Bone marrow (tissue), 2 donors: ENCODE measurements around the gene DNM3.
"Not testable (repeated sequence)": the region's sequence is repeated elsewhere in the genome, so short reads cannot be mapped to it uniquely, and the experiment has no call there.

Experiments used
- DNase-seq, 2 donors: peaks; one replicate each; lab custom pipeline; 2025; lab: John Stamatoyannopoulos, UW

Gene DNM3

GRCh38 chr1:171841050-171841910 lies at the start of gene DNM3:
TSS of gene DNM3 (plus strand) at chr1:171841498. CDS start at chr1:171841657, 159 bp downstream.
- peak in 1 of 2 donors; percentile 51 for DNase-seq

DNA sequence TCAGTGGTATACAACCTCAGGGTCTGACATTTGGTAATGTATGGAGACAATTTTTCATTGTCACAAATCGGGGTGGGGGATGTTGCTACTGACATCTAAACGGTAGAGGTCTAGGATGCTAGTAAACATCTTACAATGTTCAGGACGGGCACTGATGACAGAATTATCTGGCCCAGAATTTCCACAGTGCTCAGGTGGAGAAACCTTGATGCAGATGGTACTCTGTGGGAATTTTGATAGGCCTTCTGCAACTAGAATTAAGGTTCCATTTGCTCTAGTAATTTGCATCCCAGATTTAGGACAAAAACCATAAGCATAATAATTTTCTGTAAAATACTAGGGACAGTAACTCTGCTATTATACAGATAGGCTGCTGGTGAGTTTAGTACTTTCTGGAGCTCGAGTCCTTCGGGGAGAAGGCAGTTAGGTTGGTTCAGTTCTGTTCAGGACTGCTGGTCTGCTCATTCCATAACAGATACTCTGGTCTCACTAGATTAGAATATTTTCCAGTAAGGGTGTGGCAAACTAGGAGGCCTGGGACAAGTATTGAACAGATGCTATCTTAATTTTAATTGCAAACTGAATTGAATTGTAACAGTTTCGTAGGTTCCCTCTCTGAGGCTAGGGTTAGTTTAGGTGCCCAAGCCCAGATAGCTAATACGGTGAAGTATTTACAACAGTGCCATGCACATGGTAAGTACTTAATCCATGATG lies 48.5 kb upstream of the DNM3 start:
- no peak for DNase-seq

GRCh38 chr1:171793636-171794035 lies 47.7 kb upstream of the DNM3 start:
- DNase-seq = no peak

GRCh38 chr1:171794085-171794484 lies 47.2 kb upstream of the DNM3 start:
- peak in 1 of 2 donors; percentile 71 for DNase-seq

DNA sequence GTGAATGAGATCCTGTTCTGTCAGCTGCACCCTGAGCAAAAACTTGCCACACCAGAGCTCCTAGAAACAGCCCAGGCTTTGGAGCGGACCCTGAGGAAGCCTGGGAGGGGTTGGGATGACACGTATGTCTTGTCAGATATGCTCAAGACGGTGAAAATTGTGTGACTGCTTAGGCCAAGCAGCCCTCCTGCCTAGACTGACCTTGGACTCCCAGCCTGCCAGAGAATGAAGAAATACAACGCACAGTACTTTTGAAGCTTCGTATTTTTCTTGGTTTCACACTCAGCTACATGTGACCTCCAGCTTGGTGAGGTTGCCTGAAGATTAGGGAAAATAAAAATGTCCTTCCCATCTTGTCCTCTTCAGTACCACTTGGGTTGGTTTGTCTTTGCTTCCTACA lies 44.7 kb upstream of the DNM3 start:
- no peak for DNase-seq

DNA sequence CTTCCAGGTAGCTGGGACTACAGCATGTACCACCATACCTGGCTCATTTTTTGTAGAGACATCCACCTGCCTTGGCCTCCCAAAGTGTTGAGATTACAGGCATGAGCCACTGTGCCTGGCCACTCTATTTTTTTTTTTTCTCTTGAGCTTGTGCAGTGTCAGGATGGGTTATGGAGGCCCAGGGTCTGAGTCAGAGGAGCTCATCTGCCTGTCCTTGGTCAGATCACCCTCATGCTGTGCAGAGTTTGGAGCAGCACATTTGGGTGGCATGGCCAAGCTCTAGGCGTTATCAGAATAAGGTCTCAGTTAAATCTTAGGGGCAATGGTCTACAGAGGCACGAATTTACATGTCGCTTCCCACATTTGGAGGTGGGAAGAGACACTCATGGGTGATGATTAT lies 43.0 kb upstream of the DNM3 start:
- DNase-seq = no peak

GRCh38 chr1:171798765-171799164 lies 42.5 kb upstream of the DNM3 start:
- DNase-seq = no peak

GRCh38 chr1:171799166-171799565 lies 42.1 kb upstream of the DNM3 start:
- no peak for DNase-seq

DNA sequence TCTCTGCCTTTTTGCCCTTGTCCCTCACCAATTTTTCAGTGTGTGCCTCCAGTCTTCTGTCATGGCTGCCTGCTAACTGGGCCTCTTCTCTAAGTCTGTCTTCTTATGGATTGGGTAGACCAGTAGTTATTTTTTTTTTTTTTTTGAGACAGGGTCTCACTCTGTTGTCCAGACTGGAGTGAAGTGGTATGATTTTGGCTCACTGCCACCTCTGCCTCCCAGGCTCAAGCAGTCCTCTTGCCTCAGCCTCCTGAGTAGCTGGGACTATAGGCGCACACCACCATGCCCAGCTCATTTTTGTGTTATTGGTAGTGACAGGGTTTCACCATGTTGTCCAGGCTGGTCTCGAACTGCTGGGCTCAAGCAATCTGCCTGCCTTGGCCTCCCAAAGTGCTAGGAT lies 41.6 kb upstream of the DNM3 start:
- not testable (repeated sequence) for DNase-seq

DNA sequence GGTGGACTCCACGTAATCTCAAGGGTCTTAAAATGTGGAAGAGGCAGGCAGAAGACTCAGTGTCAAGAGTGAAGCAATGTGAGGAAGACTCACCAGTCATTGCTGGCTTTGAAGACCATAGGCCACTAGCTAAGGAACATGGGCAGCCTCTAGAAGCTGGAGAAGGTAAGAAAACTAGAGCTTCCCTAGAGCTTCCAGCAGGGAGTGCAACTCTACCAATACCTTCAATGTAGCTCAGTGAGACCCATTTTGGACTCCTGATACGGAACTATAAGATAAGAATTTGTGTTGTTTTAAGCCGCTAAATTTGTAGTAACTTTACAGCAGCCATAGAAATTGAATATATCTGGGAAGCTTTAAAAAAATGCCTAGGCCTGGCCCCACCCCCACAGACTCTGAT lies 41.0 kb upstream of the DNM3 start:
- DNase-seq = no peak

DNA sequence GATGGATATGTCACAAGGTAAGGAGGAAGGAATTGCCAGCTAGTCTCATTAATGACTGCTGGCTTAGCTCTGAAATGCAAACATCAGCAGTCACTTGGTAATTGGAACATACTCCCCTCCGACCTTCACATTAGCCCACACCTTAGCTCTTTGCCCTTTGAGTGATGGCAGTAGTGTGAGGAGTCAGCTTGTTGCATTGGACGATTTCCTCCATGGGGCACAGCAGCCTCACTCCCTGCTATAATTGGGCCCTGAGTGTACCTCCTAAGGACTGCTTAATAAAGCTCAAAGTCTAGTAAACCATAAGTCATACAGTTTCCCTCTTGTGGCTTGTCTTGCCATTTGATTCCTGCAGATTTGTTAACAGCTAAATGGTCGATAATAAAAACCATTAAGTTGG lies 40.4 kb upstream of the DNM3 start:
- no peak for DNase-seq

- DNase-seq = peak in 1 of 2 donors; percentile 12
Observed at GRCh38 chr1:171801487-171801891, 39.8 kb upstream of the DNM3 start.

GRCh38 chr1:171802207-171802606 lies 39.1 kb upstream of the DNM3 start:
- no peak for DNase-seq

- peak in 1 of 2 donors; percentile 40 for DNase-seq
Observed at GRCh38 chr1:171803045-171803444, 38.3 kb upstream of the DNM3 start.

DNA sequence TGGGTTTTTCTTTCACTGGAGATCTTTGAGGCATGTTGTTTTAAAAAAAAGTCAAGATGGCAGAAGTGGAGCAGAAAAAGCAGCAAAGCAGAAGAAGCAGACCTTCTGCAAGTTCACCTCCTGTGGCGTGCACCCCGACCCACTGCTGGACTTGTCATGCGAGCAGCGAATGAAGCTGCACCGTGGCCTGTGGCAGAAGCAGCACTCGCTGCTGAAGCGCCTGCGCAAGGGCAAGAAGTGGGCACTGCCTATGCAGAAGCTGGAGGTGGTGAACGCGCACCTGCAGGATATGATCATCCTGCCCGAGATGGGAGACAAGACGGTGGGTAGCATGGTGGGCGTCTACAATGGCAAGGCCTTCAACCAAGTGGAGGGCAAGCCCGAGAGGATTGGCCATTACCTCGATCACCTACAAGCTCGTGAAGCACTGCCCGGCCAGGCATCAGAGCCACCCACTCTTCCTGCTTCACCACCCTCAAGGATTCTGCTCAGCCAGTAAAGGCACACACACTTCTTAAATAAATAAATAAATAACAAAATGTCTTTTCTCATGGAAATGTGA lies 37.8 kb upstream of the DNM3 start:
- no peak for DNase-seq

DNA sequence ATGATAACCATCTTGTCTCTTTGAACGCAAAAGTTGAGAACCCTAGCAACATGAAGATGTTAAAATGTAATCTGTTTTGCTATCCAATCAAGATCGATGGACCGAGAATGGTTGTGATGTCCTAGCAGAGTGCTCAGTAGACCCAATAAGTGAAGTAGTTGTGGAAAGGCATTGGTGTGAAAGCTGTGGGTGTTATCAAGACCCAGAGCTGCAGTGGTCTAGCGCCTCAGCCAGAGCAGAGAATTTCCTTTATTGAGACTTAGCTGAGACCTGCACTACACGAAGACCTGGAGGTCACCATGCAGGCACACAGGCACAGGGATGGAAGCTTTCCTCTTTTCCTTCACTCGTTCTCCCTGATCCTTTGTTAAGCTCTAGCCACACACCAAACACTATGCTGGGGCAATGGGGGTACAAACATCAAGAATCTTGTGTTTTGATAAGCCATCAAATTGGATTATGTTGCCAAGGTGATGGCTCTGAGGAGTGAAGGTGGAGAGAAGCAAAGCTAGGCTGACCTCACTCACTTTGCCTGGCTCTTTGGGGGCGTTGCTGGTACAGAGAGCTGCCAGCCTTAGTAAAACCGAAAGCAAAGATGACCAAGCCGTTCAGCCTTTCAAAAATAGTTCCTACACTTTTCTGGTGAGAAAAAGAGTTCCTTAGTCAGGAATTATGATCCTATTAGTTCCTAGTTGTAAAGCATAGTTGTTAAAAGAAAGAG lies 35.7 kb upstream of the DNM3 start:
- no peak for DNase-seq

DNA sequence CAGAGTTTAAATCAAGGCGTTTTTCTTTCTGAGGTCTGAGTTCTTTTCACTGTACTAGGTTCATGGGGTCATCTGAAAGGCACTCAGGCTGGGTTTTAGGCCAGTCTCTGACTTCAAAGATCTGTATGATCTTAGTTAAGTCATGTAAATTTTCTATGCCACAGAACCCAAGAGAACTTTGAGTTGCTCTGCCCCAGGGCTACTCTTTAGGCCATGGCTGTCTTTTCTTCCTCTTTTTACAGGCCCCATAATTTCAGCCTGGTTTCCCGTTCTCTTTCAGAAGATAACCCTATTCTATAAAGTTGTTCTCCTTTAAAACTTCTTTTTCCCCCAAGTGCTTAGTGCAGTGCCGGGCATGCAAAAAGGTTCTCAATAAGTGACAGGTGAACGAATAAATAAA lies 33.7 kb upstream of the DNM3 start:
- no peak for DNase-seq

- no peak for DNase-seq
Observed at GRCh38 chr1:171809834-171810233, 31.5 kb upstream of the DNM3 start.

DNA sequence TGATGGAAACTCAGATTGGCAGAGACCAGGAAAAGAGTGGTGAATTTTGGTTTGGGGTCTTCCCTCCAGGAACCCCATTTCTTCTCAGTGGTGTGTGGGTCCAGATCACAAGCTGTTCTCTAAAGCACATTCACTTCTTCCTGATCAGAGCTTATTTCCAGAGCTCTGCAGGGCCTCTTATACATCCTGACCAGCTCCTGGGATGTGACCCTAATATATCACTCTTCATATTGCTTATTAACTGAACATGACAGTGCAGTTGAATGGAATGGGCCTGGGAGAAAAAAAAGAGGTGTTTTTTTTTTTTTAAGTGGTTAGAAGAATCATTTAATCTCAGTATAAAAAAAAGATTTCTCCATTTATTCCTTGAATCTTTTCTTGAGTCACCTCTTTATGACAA lies 29.6 kb upstream of the DNM3 start:
- DNase-seq = no peak

DNA sequence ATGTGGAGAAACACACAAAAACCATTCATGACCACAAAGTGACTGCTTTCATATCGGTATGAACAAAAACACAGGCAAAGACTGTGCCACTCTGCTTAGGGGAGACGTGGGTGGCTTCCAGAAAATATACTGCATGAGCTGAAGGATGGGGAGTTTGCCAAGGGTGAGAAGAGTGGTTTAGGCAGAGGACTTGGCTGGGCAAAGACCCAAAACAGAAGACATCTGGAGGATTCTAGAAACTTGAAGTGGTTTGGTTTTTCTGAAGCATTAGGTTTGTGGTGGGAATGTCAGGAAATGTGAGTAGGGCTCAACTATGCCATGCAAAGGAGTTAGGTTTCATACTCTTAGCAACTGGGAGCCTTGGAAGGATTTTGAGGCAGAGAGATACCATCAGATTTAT lies 26.6 kb upstream of the DNM3 start:
- no peak for DNase-seq

GRCh38 chr1:171816300-171816901 lies 24.9 kb upstream of the DNM3 start:
- no peak for DNase-seq
